GM12801 (cell line): ENCODE results near the gene RPL36AL.

ENCODE experiments used
- CTCF ChIP-seq: IDR thresholded peaks from one replicate; pipeline ENCODE4 v1.5.1; 2011; ENCODE audit warnings: control low read depth; ENCODE audit not compliant: insufficient read length; ENCODE audit errors: extremely low read depth

Gene RPL36AL

GRCh38 chr14:49640540-49641417 is 20.4 kb upstream of the RPL36AL start:
- TF ChIP-seq CTCF = no peak

GRCh38 chr14:49637534-49638078 is 17.2 kb upstream of the RPL36AL start:
- no peak for TF ChIP-seq CTCF

DNA sequence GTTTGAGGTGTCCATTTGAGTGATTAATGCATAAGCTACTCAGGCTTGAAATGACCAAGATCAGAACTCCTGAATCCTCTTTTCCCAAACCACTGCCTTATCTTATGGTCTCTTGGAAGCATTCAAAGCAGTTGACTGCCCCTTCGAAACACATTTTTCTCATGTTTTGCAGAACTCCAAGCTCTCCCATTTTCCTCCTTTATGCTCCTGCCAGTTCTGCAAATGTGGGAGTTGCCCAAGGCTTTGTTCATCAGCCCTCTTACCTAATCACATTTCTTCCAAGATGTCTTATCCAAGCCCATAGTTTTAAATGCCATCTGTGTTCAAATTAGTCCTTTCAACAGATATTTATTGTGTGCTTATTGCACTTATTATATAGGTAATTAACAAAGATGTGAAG is 16.4 kb upstream of the RPL36AL start:
- TF ChIP-seq CTCF = no peak

DNA sequence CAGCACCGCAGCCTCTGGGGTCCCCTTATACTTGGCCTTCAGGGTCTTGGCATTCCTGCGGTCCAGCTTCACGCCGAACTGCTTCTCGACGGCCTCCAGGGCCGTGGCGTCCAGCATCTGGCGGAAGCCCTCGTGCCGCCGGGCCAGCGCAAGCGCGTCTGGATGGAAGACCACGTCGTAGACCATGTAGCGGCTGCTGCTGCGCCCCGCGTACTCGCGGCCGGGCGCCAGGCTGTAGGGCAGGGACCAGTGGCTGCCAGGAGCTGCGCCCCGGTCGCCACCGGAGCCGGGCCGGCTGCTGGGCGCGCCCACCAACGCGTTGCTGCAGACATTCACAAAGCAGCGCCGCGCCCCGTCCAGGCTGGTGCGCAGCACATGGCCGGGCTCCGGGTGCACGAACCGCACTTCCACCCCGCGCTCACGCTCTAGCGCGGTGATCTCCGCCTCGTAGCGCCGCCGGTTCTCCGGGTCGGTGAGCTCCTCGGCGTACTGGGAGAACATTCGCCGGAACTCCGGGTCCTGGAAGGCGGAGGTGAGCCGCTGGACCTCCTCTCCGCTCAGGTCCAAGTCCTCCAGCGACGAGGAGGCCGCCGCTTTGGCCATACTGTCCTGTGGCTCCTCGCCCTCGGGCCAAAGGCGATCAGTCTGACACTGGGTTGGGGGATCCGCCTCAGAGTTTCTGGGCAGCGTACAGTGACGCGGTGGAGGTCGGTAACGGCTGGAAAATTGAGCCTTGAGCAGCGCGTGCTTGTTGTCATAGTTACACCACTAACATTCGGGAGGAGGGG is 14.3 kb upstream of the RPL36AL start, which contains the start of gene DNAAF2:
DNAAF2 (minus strand) TSS at position 698 of the 788 bp plus-strand sequence; CDS start at position 603, 95 bp downstream.
- no peak for TF ChIP-seq CTCF

GRCh38 chr14:49633640-49634546 is 13.5 kb upstream of the RPL36AL start:
- TF ChIP-seq CTCF = no peak

DNA sequence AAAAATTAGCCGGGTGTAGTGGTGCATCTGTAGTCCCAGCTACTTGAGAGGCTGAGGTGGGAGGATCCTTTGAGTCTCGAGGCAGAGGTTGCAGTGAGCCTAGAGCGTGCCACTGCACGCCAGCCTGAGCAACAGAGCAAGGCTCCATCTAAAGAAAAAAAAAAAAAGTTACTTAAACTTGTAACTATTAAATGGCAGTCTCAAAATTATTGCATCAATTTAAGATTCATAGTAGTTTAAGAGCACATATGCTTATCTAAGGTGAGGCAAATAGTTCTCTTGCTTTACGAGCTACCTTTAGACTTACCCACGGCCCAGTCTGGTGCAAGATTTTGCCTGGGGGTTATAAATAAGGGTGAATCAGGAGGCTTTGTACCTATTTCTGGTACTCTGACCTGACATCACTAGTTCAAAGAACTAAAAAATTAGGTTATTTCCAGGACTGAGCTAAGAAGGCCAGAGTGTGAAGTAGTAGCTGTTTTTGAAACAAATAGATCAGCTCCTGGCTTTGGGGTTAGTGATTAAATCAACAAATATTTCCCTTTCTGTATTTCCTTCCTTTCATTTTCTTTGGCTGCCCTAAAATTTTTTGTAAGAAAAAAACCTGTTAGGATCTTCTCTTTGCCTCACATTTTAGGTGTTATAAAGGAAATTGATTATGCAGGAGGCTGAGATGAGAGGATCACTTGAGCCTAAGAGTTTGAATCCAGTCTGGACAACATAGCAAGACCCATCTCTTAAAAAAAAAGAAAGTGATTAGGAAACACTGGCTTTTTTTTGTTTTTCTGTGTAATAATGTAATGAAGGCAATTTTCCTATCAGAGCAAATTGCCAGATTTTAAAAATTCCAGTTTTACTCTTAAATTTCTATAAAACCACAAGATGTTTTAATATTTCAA is 3.8 kb upstream of the RPL36AL start:
- TF ChIP-seq CTCF = no peak
